ENCODE measurements around the gene JAK2.

GRCh38 chr9:5002811-5003210 lies 17.7 kb downstream of the JAK2 start:
- no peak for TF ChIP-seq CTCF (IDR thresholded peaks at IDR 0.05)
- no peak for TF ChIP-seq POLR2A (IDR thresholded peaks at IDR 0.05)
- TF ChIP-seq POLR2AphosphoS5 (IDR thresholded peaks at IDR 0.05) = no peak
